ENCODE measurements around the gene TPH1.

Gene TPH1

GRCh38 chr11:18046116-18046777 is at the start of gene TPH1:
Gene TPH1 (minus strand): TSS chr11:18046269. CDS start chr11:18040762, 5,507 bp downstream.
- no peak for DNase-seq

DNA sequence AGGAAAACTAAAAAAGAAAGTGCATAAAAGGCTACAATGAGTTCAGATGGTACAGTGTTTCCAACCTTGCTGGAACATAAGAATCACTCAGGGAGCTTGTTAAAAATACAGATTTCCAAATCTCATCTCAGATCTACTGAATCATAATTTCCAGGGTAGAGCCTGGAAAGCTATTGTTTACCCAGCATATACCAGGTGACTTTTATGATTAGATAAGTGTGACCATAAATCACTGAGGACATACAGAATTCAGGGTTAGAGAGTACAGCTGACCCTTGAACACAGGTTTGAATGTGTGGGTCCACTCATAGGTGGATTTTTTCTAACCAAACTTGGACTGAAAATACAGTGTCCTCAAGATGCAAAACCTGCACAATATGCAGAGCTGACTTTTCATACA is 47.9 kb upstream of the TPH1 start:
- DNase-seq: no peak

- no peak for DNase-seq
Measured at GRCh38 chr11:18091731-18092130, 45.7 kb upstream of the TPH1 start.

DNA sequence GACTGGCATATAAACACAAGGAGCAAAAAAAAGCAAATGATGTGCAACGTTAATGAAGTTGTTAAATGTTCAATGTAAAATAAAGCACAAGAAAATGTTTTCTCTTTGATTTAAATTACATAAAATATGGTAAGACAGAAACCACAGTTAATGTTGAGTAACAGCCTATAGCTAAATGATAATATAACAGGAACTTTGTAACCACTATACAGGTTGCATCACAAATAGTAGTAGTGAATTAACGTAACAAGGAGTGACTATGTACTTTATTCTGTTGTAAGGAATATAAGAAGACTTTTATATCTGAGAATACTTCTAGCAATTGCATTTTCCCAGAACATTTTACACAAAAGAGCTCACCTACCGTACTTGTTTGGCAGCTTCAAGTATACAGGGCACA is 42.9 kb upstream of the TPH1 start:
- DNase-seq: no peak

DNA sequence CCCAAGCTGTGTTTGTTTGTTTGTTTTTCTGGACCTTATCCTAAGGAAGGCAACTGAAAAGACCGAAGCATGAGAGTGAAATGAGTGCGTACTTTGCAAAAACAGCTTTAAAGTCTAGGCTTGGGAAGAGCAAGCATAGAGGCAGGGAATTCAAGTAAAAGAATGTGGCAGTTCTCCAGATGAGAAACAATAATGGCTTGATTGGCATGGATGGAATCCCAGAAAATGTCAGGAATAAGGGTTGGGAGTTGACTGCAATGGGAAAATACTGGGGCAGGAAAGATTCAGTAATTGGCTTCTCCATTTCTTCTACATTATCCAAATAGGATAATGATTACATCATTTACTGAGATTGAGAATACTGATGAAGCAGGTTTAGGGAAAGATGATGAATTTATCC is 42.3 kb upstream of the TPH1 start:
- no peak for DNase-seq

GRCh38 chr11:18081551-18081950 is 35.5 kb upstream of the TPH1 start:
- DNase-seq: no peak

GRCh38 chr11:18080451-18080850 is 34.4 kb upstream of the TPH1 start:
- DNase-seq: no peak

GRCh38 chr11:18078909-18079308 is 32.8 kb upstream of the TPH1 start:
- DNase-seq: no peak

DNA sequence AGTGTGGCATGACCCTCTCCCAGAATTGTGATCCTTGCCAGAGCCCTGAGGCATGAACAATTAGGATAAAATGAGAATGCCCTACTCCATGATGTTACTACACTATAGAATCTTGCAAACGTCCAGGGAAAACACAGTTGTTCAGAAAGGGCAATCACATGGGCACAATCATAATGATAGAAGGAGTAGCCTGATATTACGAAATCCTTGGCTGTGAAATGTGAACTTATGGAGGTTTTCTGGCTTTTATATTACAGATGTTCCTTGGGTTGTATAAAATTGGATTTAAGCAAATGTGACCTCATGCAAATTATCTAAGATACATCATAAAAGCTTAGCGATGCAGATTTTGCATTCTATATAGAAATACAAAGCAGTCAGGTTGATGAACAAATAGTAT is 29.4 kb upstream of the TPH1 start:
- DNase-seq: no peak

DNA sequence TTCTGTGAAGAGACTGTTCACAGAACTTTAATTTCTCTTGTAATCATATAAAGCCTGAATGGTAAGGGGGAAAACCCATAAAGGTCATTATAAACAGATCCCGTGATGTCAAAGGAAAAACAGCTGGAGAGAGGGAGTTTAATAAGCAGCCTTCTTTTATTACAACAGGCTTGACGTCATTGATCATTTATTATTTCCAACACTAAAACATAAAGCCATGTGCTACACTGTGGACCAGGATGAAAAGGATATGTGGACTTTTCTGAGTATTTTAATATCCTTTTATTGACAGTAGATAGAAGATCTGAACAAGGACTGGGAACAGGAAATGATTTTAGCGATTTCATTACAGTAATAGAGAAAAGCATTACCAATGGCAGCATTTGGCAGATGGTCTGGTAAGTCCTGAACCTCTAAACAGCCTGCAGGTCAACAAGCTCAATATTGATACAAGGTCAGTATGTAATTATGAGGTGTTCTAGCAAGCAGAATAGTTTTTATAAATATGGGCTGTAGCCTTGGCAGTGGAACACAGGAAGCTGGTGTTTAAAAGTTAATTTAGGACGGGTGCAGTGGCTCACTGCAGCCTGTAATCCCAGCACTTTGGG is 25.1 kb upstream of the TPH1 start:
- no peak for DNase-seq

GRCh38 chr11:18067372-18067771 is 21.3 kb upstream of the TPH1 start:
- DNase-seq: no peak

DNA sequence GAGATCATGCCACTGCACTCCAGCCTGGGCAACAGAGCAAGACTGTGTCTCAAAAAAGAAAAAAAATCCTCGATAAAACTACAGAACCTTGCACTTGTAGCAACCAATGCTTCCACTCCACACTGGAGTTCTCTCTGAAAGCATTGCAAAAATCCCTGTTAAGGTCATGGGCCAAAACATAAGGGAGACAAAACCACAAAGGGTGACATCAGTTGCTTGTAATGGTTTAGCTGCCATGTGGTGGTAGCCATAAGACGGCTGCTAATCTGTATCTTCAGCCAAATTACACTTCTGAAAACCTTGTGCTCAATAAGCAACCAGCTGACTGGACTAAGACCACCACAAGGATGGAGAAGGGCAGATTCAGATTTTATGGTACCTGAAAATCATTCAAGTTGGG is 20.6 kb upstream of the TPH1 start:
- no peak for DNase-seq

DNA sequence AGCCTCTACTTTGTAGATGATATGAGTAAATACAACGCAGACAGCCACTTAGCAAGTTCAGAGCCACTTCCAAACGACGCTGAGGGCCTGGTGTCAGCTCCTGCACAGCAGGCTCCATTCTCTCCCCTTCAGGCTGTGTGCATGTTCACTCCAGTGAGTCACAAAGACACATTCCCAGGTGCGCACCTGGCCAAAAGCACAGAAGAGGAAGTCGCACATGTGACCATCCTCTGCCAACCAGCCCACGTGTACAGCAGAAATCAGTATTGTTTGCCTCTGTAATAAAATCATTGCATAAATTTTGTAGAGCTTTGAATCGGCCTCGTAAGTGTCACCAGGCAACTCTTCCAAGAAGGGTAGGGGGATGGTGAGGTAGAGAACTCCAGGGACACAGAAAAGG is 19.5 kb upstream of the TPH1 start:
- no peak for DNase-seq

GRCh38 chr11:18064450-18065054 is 18.5 kb upstream of the TPH1 start:
- no peak for DNase-seq

- no peak for DNase-seq
Measured at GRCh38 chr11:18063862-18064434, 17.9 kb upstream of the TPH1 start.

DNA sequence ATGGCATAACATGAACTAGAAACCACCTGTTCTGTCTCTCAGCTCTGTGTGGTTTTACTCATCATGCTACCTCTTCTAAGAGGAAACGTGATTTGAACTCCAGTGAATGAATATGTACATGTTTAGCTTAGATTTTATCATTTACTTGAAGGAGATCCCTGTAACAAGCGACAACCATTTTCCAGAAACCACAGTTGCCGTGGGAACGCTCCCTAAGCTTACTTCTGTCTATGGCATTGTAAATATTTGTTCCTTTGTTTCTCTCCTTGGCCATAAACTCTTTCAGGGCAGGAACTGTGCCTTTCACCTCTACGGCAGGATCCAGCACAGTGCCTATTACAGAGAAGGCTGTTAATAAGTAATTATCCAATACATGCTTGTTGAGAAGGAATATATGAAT is 17.1 kb upstream of the TPH1 start:
- no peak for DNase-seq

DNA sequence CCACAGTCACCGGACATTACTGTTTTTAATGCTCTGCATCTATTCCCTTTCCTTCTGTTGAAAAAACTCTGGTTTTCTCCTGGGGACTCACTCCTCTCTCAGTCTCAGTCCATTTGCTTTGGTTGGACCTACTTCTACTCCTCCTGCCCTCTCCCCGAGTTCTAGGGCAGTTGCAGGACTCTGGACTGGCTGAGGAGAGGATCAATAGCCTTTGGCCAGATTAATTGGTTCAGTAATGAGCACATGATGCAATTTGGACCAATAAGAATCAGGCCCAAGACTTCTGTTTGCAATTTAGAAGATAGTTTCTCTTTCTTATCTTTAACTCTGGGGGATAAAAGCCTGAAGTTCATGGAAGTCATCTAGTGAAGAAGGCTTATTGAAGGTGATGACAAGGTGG is 15.3 kb upstream of the TPH1 start:
- DNase-seq: no peak

- no peak for DNase-seq
Measured at GRCh38 chr11:18056561-18057181, 10.6 kb upstream of the TPH1 start.

GRCh38 chr11:18054511-18055103 is 8.5 kb upstream of the TPH1 start:
- no peak for DNase-seq

DNA sequence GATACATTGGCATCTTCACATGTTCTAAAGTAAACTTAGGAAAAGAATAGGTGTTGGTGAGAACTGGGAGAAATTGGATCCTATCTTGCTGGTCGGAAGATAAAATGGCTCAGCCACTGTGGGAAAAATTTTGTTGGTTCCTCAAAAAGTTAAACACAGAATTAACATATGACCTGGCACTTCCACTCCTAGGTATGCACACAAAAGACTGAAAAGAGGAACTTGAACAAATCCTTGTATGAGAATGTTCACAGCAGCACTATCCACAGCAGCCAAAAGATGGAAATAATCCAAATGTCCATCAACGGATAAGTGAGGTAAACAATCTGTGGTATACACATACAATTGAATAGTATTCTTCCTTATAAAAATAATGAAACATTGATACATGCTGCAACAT is 4.8 kb upstream of the TPH1 start:
- no peak for DNase-seq

DNA sequence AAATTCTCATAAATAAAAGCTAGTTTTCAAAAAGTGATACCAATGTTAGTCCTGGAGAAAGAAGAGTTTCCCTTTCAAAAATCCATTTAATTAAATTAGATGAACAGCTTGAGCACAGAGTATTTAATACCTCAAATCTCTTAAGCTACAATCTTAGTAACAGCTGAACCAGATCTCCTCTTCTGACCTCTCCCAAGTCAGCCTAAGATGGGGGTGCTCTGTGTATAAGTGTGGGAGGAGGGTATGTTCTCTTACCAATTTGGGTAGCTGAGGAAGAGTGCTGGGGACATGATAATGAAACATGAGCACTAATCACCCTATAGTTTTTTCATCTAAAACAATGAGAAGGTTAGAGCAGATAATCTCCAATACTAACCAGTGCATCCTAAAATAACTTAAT is 9.6 kb downstream of the TPH1 start:
- DNase-seq: no peak

DNA sequence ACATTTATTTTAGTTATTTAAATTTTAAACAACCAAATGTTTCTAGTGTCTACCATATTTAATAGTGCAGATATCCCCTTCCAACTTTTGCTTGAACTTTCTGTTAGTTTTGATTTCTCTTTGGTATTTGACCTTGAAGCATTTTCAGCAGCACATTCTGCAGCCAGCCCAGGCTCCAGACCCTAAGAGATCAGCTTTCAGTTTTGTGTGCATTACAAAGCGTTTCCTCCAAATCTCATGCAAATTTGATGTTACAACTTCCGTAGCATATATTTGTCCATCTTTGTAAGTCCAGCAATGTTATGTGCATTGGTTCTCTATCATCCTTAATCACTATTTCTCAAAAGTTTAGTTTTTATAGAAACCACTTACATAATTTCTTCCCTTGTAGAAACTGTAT is 18.6 kb downstream of the TPH1 start:
- DNase-seq: no peak

DNA sequence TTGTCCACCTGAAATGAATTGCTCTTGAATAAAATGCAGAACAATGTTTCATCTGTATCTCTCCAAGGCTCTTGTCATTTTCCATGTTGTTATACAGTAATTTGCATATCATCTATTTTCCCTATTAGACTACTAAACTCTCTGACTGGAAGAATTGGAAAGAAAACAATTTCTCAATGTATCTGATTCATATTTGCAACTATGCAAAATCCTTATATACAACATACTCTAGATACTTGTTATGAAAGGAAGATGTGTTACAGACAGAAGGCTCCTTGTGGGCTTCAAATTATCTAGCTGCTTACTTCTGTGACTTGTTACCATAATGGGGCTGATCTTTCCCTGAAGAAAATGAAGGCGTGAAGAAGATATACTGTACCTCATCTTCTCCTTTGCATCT is 23.6 kb downstream of the TPH1 start:
- no peak for DNase-seq

- no peak for DNase-seq
Measured at GRCh38 chr11:18019650-18020049, 26.4 kb downstream of the TPH1 start.
